Measurements from ENCODE around the gene ZCCHC9.

GRCh38 chr5:81313686-81314085 lies 12.3 kb downstream of the ZCCHC9 start:
- no peak for TF ChIP-seq TAF1 (IDR thresholded peaks at IDR 0.05; ENCODE audit: borderline replicate concordance, low read depth, low read length)
- no peak for TF ChIP-seq POLR2A (IDR thresholded peaks at IDR 0.05; ENCODE audit: low read depth, low read length)
- no peak for TF ChIP-seq POLR2AphosphoS5 (IDR thresholded peaks at IDR 0.05; ENCODE audit: low read depth, low read length)

Measured in GM12892 (cell line).